ENCODE measurements around the gene DMRT1. TPM values are rescaled to one million over a fixed set of nuclear protein-coding genes. Genes with fewer than 3 reads are reported as not detected.

DMRT1 gene
- total and polyA plus RNA-seq, 3 donors from 2014 or later = 54.4 to 128 (median 93.4) TPM

- 86 to 89% methylated on average over 4 of the region's 4 CpGs for WGBS, 2 donors
These were observed 88.2 kb downstream of the DMRT1 start for GRCh38 chr9:929719-930118.

DNA sequence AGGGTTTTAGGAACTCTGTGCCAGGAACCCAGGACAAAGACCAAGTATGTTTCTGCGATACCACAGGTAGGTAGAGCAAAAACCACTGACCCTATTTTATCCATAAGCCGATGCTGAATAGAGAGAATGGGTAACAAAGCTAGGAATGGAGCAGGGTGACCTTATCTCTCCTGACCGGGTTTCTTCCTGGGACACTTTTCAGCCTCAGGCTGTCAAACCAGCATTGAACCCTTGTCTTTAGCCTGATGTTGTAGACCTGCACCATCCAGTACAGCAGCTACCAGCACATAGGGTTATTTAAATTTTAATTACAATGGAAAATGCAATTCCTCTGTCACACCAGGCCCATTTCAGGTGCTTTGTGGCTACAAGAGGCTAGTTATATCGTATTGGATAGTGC is 91.9 kb downstream of the DMRT1 start:
- DNase-seq = no peak
- H3K9me3 ChIP-seq = no peaks in the 10 kb centered on the region
- H3K27ac ChIP-seq = no peak overlapping the region
- H3K36me3 ChIP-seq (ENCODE audit: low read depth, missing control alignments) = no peaks in the 10 kb centered on the region
- TF ChIP-seq POLR2A (IDR thresholded peaks at IDR 0.05) = no peak
- TF ChIP-seq CTCF (IDR thresholded peaks at IDR 0.05) = no peak
- 94 to 97% methylated on average over 4 of the region's 4 CpGs for WGBS, 2 donors
- no peaks in the 10 kb centered on the region for H3K4me1 ChIP-seq
- no peaks in the 10 kb centered on the region for H3K27me3 ChIP-seq
- intact Hi-C loops (cut with DNase I; ENCODE audit: low total_unique reads) = no loop called here
- no peak overlapping the region for H3K4me3 ChIP-seq

More at GRCh38 chr9:929719-930118, 88.2 kb downstream of the DMRT1 start:
- no peaks in the 10 kb centered on the region for H3K27me3 ChIP-seq
- intact Hi-C loops (cut with DNase I; ENCODE audit: low total_unique reads) = no loop called here
- H3K9me3 ChIP-seq = no peaks in the 10 kb centered on the region
- TF ChIP-seq POLR2A (IDR thresholded peaks at IDR 0.05) (no peak), CTCF (IDR thresholded peaks at IDR 0.05) (no peak)
- no peak for DNase-seq
- no peak overlapping the region for H3K27ac ChIP-seq
- no peaks in the 10 kb centered on the region for H3K4me1 ChIP-seq
- H3K4me3 ChIP-seq = no peak overlapping the region
- H3K36me3 ChIP-seq (ENCODE audit: low read depth, missing control alignments) = no peaks in the 10 kb centered on the region

DNA sequence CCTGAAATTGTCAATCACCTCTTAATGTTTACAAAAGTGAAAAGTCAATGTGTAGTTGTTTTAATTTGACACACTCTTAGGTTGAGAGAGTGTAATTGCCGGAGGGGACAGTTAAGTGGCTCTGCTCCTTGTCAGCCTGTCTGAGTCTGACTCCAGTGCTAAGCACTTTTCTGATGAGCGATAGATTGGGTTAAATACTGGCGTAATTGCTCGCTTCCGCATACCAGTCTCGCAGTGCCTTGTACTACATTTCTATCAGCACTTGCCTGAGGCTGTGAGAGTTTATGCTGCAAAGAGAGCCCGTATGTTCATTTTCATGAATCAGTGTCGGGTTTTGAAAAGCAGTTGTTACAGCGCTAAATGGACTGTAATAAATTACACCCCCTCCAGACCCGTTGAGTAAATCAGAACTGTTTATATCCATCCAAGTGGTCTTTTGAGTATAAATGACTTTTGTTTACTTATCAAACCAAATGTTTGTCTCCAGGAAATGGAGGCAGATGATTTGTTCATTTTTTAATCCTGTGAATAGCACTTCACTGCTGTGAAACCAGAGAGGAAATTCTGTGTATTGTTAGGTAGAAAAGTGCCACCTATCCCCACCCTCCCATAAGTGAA is 94.0 kb downstream of the DMRT1 start:
- Histone ChIP-seq H3K9me3 (no peaks in the 10 kb centered on the region), H3K36me3 (ENCODE audit: low read depth, missing control alignments) (no peaks in the 10 kb centered on the region), H3K4me1 (no peaks in the 10 kb centered on the region), H3K27me3 (no peaks in the 10 kb centered on the region), H3K4me3 (no peak overlapping the region), H3K27ac (no peak overlapping the region)
- DNase-seq = no peak
- 43 to 46% methylated on average over 10 of the region's 10 CpGs for WGBS, 2 donors
- TF ChIP-seq POLR2A (IDR thresholded peaks at IDR 0.05) (no peak), CTCF (IDR thresholded peaks at IDR 0.05) (no peak)
- intact Hi-C loops (cut with DNase I; ENCODE audit: low total_unique reads) = no loop called here

- no peak for DNase-seq
- no peaks in the 10 kb centered on the region for H3K9me3 ChIP-seq
- intact Hi-C loops (cut with DNase I; ENCODE audit: low total_unique reads) = no loop called here
- 60 to 66% methylated on average over 6 of the region's 6 CpGs for WGBS, 2 donors
- no peak for TF ChIP-seq POLR2A (IDR thresholded peaks at IDR 0.05)
- TF ChIP-seq CTCF (IDR thresholded peaks at IDR 0.05) = no peak
- no peaks in the 10 kb centered on the region for H3K4me1 ChIP-seq
- no peaks in the 10 kb centered on the region for H3K27me3 ChIP-seq
- no peaks in the 10 kb centered on the region for H3K36me3 ChIP-seq (ENCODE audit: low read depth, missing control alignments)
- H3K4me3 ChIP-seq = no peak overlapping the region
- no peak overlapping the region for H3K27ac ChIP-seq
These were observed 101.5 kb downstream of the DMRT1 start for GRCh38 chr9:942805-943580.
